ENCODE data around the gene HSDL1. TPM values are rescaled to one million over a fixed set of nuclear protein-coding genes. Genes with fewer than 3 reads are reported as not detected.

The HSDL1 gene
- total RNA-seq, 4 donors from 2014 or later, result 11.1 to 39.8 (median 20.6) TPM

GRCh38 chr16:84179612-84180320 is 34.8 kb upstream of the HSDL1 start:
- Histone ChIP-seq H3K27ac (peak overlapping the region in 2 of 4 donors; percentile 26 to 90), H3K36me3 (peaks cover 0 to 66% (median 14%) of the 10 kb centered on the region in 3 donors), H3K27me3 (no peaks in the 10 kb centered on the region), H3K9me3 (no peaks in the 10 kb centered on the region), H3K4me1 (peaks cover 0 to 51% (median 31%) of the 10 kb centered on the region in 4 donors), H3K4me3 (no peak overlapping the region)
- WGBS, 2 donors, result 85 to 86% methylated on average over 19 to 30 of the region's 33 CpGs
- TF ChIP-seq POLR2A (IDR thresholded peaks at IDR 0.05) (no peak), CTCF (IDR thresholded peaks at IDR 0.05) (no peak), EP300 (IDR thresholded peaks at IDR 0.05) (no peak)
- DNase-seq (ENCODE audit: low spot score in 2 of 2), result no peak

DNA sequence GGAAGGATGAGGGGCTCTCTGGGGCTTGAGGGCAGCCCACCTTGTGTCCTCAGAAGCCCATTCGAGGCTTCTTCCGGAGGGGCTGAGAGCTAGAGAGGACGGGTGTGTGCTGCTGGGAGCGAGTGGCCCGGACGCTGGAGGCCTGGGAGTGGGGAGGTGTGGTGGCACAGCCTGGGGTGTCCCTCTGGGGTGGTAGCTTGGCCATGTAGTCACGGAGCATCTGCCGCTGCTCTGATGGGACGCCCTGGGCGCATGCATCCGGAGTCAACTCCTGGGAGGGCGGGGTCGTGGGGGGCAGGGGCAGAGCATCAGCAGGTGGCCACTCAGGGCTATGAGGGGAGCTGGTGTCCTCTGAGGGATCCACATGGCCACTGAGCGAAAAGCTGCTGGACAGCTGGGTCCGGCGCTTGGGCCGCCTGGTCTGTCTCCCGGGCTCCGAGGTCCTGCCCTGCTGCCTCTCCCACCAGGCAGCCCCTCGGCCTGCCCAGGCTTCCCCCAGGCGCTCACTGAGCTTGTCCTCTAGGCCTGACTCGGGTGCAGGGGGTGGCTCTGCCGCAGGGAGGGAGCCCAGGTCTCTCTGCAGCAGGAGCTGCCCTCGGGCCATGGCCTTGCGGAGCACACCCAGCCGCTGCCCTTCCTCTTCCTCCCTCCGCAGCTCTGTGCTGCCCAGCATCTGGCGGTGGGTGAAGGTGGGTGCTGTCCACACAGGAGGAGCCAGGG is 34.1 kb upstream of the HSDL1 start:
- Histone ChIP-seq H3K4me3 (no peak overlapping the region), H3K27ac (peak overlapping the region in 3 of 4 donors; percentile 82 to 96 (median 90)), H3K27me3 (no peaks in the 10 kb centered on the region), H3K36me3 (peaks cover 0 to 59% (median 14%) of the 10 kb centered on the region in 3 donors), H3K9me3 (no peaks in the 10 kb centered on the region), H3K4me1 (peaks cover 0 to 46% (median 31%) of the 10 kb centered on the region in 4 donors)
- TF ChIP-seq POLR2A (IDR thresholded peaks at IDR 0.05) (no peak), CTCF (IDR thresholded peaks at IDR 0.05) (no peak), EP300 (IDR thresholded peaks at IDR 0.05) (no peak)
- no peak for DNase-seq (ENCODE audit: low spot score in 2 of 2)
- WGBS, 2 donors, result 76 to 83% methylated on average over 16 to 24 of the region's 28 CpGs

DNA sequence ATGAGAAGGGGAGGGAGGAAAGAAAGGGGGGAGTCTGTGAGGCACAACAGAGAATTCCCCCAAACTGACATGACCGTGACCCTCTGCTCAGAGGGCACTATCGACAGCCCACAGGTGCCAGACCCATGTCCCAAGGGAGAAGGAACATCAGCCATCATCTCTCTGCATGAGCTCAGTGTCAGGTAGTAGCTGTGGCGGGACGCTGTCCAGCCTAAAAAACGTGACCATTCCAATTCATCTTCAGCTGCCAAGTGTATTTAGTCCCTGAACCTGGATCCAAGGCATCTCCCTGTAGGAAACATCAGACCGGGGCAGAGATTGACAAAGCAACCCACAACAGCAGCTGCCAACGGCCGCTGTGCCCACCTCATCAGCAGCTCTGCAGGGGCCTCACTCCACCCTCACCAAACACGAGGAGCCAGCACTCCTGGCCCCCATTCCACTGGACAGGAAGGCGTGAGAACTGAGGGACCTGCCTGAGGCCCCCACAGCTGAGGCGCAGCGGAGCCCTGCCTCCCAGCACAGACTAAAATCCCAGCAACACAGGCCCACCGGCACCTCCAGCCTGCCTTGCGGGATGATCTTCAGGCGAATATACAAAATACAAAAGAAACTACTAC is 33.3 kb upstream of the HSDL1 start:
- peaks cover 0 to 51% (median 14%) of the 10 kb centered on the region in 3 donors for H3K36me3 ChIP-seq
- no peak for TF ChIP-seq POLR2A (IDR thresholded peaks at IDR 0.05)
- no peak for TF ChIP-seq EP300 (IDR thresholded peaks at IDR 0.05)
- TF ChIP-seq CTCF (IDR thresholded peaks at IDR 0.05), result no peak
- H3K9me3 ChIP-seq, result no peaks in the 10 kb centered on the region
- 67 to 72% methylated on average over 14 to 15 of the region's 15 CpGs for WGBS, 2 donors
- no peaks in the 10 kb centered on the region for H3K27me3 ChIP-seq
- peak overlapping the region; percentile 76 to 96 (median 86) for H3K27ac ChIP-seq
- no peak overlapping the region for H3K4me3 ChIP-seq
- no peak for DNase-seq (ENCODE audit: low spot score in 2 of 2)
- peaks cover 0 to 42% (median 31%) of the 10 kb centered on the region in 4 donors for H3K4me1 ChIP-seq

DNA sequence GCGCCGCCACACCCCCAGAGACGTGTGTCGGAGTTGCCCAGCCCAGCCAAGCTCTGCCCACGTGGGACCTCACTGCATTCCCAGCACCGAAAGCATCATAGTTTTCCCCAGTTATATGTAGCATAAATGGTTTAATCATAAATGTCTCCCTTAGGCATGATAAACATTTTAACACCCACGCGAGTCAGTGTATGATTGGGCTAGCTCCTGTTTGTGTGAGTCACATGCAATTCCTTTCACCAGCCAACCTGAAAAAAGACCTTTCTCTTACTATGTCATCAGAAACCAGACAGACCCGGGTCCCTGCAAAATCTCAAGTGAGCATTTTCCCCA is 32.7 kb upstream of the HSDL1 start:
- H3K4me1 ChIP-seq, result peaks cover 0 to 42% (median 31%) of the 10 kb centered on the region in 4 donors
- H3K9me3 ChIP-seq, result no peaks in the 10 kb centered on the region
- H3K27me3 ChIP-seq, result no peaks in the 10 kb centered on the region
- peak overlapping the region; percentile 76 to 96 (median 86) for H3K27ac ChIP-seq
- H3K4me3 ChIP-seq, result no peak overlapping the region
- no peak for TF ChIP-seq CTCF (IDR thresholded peaks at IDR 0.05)
- no peak for TF ChIP-seq EP300 (IDR thresholded peaks at IDR 0.05)
- TF ChIP-seq POLR2A (IDR thresholded peaks at IDR 0.05), result no peak
- 19 to 24% methylated on average over 9 of the region's 9 CpGs for WGBS, 2 donors
- peaks cover 0 to 46% (median 14%) of the 10 kb centered on the region in 3 donors for H3K36me3 ChIP-seq
- no peak for DNase-seq (ENCODE audit: low spot score in 2 of 2)

Measured in tibial nerve (tissue), 4 donors.